Panc1 (cell line): ENCODE measurements around the gene TAOK1. TPM values are rescaled to one million over a fixed set of nuclear protein-coding genes. Genes with fewer than 3 reads are reported as not detected.

Source experiments
- ATAC-seq: fragments of 200-7000 bp; cut with Tn5 transposase; 2 replicates; pipeline ENCODE4 v1.9.1; 2020; ENCODE audit warnings: mild to moderate bottlenecking, moderate library complexity
- BruUV-seq: library from RNA; stranded (reverse); fragments of 400-500 nt; replicated peaks from 2 replicates; lab custom pipeline; 2021; lab: Mats Ljungman, UMichigan
- CTCF ChIA-PET: fragments of 300-600 bp; sonication (Branson Sonifier 250); formaldehyde crosslinking; loops from one replicate; lab custom pipeline; 2022; ENCODE audit warnings: antibody characterized with exemption; lab: Charles Lee
- POLR2A ChIA-PET: fragments of 300-600 bp; sonication (Branson Sonifier 250); formaldehyde crosslinking; loops from one replicate; lab custom pipeline; 2022; ENCODE audit warnings: antibody characterized with exemption; lab: Charles Lee
- DNase-seq: peaks from one replicate; pipeline ENCODE4 v3.0.0-alpha.2; 2010; ENCODE audit warnings: low read depth, low spot score
- H3K27ac ChIP-seq: 2 replicates; pipeline ENCODE4 v1.5.1; 2011; ENCODE audit warnings: mild to moderate bottlenecking, low read length, inconsistent platforms
- H3K27me3 ChIP-seq: fragments of 200-500 bp; sonication (Bioruptor generic); 2 replicates; pipeline ENCODE4 v1.6.0; 2014; ENCODE audit warnings: low read length, inconsistent platforms; ENCODE audit not compliant: control insufficient read depth, insufficient read depth
- H3K36me3 ChIP-seq: fragments of 200-500 bp; sonication (Bioruptor generic); 2 replicates; pipeline ENCODE4 v1.5.1; 2014; ENCODE audit warnings: inconsistent platforms, mild to moderate bottlenecking, low read length, moderate library complexity; ENCODE audit not compliant: control insufficient read depth, insufficient read depth
- H3K4me1 ChIP-seq: 2 replicates; pipeline ENCODE4 v1.5.1; 2011; ENCODE audit warnings: inconsistent platforms, mild to moderate bottlenecking, low read length, moderate library complexity; ENCODE audit not compliant: control insufficient read depth, insufficient read depth
- H3K4me3 ChIP-seq, 2 experiments: 2 replicates each; pipeline ENCODE4 v1.5.1; 2011 to 2012; ENCODE audit warnings: low read depth in 2 of 2, low read length in 2 of 2, mild to moderate bottlenecking in 2 of 2, inconsistent platforms in 1 of 2, moderate library complexity in 1 of 2
- H3K9me3 ChIP-seq: fragments of 200-500 bp; sonication (Bioruptor generic); 2 replicates; pipeline ENCODE4 v1.5.1; 2014; ENCODE audit warnings: low read depth, mild to moderate bottlenecking, inconsistent platforms, low read length, moderate library complexity; ENCODE audit not compliant: control insufficient read depth, insufficient read depth
- POLR2AphosphoS5 ChIP-seq: IDR thresholded peaks from 2 replicates; pipeline ENCODE4 v1.6.1; 2012; ENCODE audit warnings: mild to moderate bottlenecking, low read depth, low read length, moderate library complexity
- SIN3A ChIP-seq: IDR thresholded peaks from 2 replicates; pipeline ENCODE4 v1.6.1; 2012; ENCODE audit warnings: low read depth, mild to moderate bottlenecking, low read length, moderate library complexity, borderline replicate concordance; ENCODE audit not compliant: insufficient read depth
- TCF7L2 ChIP-seq: IDR thresholded peaks from 2 replicates; pipeline ENCODE4 v1.6.1; 2011; ENCODE audit warnings: mild to moderate bottlenecking, low read depth, low read length, inconsistent platforms
- in situ Hi-C: cut with HindIII; loops from 2 replicates; pipeline ENCODE4 v1.10.0; 2016; ENCODE audit warnings: low sequenced_read_pairs, low pct_unique_long_range_greater_than_20kb
- intact Hi-C: fragments of 100-400 bp; cut with micrococcal nuclease; formaldehyde crosslinking; loops from one replicate; pipeline ENCODE4 v1.10.0; 2022; ENCODE audit not compliant: unreplicated experiment
- total RNA-seq: library from RNA; stranded (reverse); gene quantifications from one replicate; pipeline ENCODE4 v1.2.1, GENCODE V29; 2021; ENCODE audit not compliant: unreplicated experiment
- TF ChIP-seq, protein P1 (sequence below), 2 experiments: IDR thresholded peaks; 2 replicates each; pipeline ENCODE4 v1.6.1; 2011 to 2012; ENCODE audit warnings: low read depth in 2 of 2, control low read depth in 1 of 2, low read length in 1 of 2, mild to moderate bottlenecking in 1 of 2, moderate library complexity in 1 of 2; ENCODE audit not compliant: insufficient read depth in 1 of 2
- TF ChIP-seq, protein P2 (sequence below): fragments of 450-650 bp; IDR thresholded peaks from 2 replicates; pipeline ENCODE4 v1.5.1; 2017; ENCODE audit warnings: mild to moderate bottlenecking

TAOK1 gene
- total RNA-seq, 1 experiment from 2014 or later, result 111 TPM

DNA sequence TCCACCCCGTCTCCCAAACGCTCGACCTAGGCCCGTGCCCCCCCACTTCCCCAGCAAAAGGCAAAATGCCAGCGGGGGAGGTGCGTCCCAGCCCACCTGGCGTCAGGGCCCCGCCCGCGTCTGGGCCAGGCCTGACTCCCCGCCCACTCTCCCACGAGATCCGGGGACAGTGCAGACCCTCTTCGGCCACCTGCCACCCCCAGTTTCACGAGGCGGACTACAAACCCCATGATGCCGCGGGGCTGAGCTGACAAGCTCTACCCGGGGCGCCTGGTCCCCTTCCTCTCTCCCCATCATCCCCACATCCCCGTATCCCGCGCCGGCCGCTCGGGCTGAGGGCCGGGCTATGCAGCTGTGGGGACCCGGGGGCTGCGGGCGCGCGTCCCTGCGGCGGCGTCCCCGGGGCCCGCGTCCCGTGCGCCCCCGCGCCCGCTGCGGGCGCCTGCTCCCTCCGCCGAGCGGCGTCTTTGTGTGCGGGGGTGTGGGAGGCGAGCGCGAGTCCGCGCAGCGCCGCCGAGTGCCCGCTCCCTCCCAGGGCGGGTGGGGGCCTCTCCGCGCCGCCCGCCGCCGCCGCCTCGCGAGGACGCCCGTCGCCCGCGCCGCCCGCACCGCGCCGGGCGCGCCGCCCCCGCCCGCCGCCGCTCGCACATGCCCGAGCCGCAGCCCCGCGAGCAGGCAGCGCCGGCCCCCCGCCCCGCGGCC, 202.8 kb downstream of the TAOK1 start, which contains the start of gene ANKRD13B:
TSS of gene ANKRD13B (plus strand) at position 283 of the 702 bp plus-strand sequence. CDS start 490 bp downstream, outside the sequence.
- CTCF ChIA-PET, result interaction anchor here (1.7 to 3.0 kb wide), 3 partner anchors 12 to 223 kb away, joined by 13 to 17 read pairs (median 15); no protein-coding TSS in a partner anchor
- peak within 1 kb of the TSS; percentile 71 to 72 for H3K4me3 ChIP-seq
- H3K36me3 ChIP-seq, result peaks cover 5% of the 10 kb centered on the region; the same call in 1 of the 2 replicates
- TF ChIP-seq POLR2AphosphoS5 (no peak), TCF7L2 (peak; percentile 50), SIN3A (no peak)
- TF ChIP-seq, protein P1, sequence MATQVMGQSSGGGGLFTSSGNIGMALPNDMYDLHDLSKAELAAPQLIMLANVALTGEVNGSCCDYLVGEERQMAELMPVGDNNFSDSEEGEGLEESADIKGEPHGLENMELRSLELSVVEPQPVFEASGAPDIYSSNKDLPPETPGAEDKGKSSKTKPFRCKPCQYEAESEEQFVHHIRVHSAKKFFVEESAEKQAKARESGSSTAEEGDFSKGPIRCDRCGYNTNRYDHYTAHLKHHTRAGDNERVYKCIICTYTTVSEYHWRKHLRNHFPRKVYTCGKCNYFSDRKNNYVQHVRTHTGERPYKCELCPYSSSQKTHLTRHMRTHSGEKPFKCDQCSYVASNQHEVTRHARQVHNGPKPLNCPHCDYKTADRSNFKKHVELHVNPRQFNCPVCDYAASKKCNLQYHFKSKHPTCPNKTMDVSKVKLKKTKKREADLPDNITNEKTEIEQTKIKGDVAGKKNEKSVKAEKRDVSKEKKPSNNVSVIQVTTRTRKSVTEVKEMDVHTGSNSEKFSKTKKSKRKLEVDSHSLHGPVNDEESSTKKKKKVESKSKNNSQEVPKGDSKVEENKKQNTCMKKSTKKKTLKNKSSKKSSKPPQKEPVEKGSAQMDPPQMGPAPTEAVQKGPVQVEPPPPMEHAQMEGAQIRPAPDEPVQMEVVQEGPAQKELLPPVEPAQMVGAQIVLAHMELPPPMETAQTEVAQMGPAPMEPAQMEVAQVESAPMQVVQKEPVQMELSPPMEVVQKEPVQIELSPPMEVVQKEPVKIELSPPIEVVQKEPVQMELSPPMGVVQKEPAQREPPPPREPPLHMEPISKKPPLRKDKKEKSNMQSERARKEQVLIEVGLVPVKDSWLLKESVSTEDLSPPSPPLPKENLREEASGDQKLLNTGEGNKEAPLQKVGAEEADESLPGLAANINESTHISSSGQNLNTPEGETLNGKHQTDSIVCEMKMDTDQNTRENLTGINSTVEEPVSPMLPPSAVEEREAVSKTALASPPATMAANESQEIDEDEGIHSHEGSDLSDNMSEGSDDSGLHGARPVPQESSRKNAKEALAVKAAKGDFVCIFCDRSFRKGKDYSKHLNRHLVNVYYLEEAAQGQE (IDR thresholded peaks at IDR 0.05; ENCODE audit: insufficient read depth in 1 of 2, low read depth in 2 of 2, low read length in 1 of 2), result no peak
- TF ChIP-seq, protein P2, sequence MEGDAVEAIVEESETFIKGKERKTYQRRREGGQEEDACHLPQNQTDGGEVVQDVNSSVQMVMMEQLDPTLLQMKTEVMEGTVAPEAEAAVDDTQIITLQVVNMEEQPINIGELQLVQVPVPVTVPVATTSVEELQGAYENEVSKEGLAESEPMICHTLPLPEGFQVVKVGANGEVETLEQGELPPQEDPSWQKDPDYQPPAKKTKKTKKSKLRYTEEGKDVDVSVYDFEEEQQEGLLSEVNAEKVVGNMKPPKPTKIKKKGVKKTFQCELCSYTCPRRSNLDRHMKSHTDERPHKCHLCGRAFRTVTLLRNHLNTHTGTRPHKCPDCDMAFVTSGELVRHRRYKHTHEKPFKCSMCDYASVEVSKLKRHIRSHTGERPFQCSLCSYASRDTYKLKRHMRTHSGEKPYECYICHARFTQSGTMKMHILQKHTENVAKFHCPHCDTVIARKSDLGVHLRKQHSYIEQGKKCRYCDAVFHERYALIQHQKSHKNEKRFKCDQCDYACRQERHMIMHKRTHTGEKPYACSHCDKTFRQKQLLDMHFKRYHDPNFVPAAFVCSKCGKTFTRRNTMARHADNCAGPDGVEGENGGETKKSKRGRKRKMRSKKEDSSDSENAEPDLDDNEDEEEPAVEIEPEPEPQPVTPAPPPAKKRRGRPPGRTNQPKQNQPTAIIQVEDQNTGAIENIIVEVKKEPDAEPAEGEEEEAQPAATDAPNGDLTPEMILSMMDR, result no peak
- intact Hi-C loops (no loop called here), in situ Hi-C loops (no loop called here)
- POLR2A ChIA-PET, result interaction anchor here (0.6 to 1.6 kb wide), 2 partner anchors 11 to 97 kb away, joined by 8 to 15 read pairs; no protein-coding TSS in a partner anchor
- peaks cover 74% of the 10 kb centered on the region for H3K4me1 ChIP-seq
- DNase-seq (no peak), ATAC-seq (peak; percentile 2; the same call in 1 of the 2 replicates)
- no TSS peak for BruUV-seq
- H3K27me3 ChIP-seq, result no peaks in the 10 kb centered on the region
- H3K27ac ChIP-seq, result peak within 1 kb of the TSS; percentile 96
- H3K9me3 ChIP-seq, result no peaks in the 10 kb centered on the region

DNA sequence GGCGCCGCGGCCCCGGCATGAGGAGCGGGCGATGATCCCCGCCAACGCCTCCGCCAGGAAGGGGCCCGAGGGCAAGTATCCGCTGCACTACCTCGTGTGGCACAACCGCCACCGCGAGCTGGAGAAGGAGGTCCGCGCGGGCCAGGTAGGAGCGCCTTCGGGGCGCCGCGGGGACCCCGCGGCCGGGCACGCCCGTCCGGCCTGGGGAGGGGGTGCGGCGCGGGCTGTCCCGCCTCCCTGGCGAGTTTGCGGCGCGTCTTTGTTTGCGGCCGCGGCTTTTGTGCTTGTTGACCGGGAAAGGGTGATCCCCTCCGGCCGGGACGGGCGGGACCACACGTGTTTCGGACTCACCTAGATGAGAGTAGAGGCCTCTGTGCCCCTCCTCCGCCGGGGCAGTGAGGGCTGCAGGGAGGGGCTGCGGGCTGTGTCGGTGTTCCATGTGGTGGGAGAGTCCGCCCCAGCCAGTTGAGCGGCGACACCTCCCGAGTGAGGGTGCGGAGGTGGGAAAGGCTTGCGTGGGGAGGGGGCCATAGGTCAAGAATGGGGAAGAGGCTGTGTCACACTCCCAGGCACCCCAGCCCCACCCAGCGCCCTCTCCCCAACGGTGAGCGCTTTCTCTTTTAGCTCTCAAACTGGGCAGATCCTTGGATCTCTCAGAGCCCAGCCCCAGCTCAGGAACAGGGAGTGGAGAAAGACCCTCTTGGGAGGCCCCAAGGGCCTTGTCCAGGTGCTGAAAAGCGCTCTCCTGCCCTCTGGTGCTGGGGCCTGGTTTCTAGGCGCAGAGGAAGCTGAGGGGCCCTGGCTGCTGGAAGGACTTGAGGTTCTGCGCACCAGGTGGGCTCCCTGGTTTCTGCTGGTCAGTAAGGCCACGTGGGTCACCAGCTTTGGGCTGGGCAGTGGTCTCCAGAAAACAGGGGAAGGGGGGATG, 203.7 kb downstream of the TAOK1 start:
- Histone ChIP-seq H3K36me3 (peaks cover 3% of the 10 kb centered on the region; the same call in 1 of the 2 replicates), H3K27me3 (no peaks in the 10 kb centered on the region), H3K27ac (peak overlapping the region; percentile 52), H3K4me3 (peak overlapping the region; percentile 71 to 72), H3K9me3 (no peaks in the 10 kb centered on the region), H3K4me1 (peaks cover 69% of the 10 kb centered on the region)
- TF ChIP-seq TCF7L2 (no peak), SIN3A (peak; percentile 99)
- TF ChIP-seq, protein P1 (IDR thresholded peaks at IDR 0.05; ENCODE audit: insufficient read depth in 1 of 2, low read depth in 2 of 2, low read length in 1 of 2), result peak; percentile 97 to 99
- ChIA-PET CTCF (interaction anchor here (0.8 to 3.0 kb wide), 2 partner anchors 23 to 24 kb away, joined by 4 to 15 read pairs; no protein-coding TSS in a partner anchor), POLR2A (no interaction called here)
- intact Hi-C loops (no loop called here), in situ Hi-C loops (no loop called here)
- DNase-seq, result no peak
- no peak for ATAC-seq
- no TSS peak for BruUV-seq
